ENCODE data around the gene ARHGAP30.

ARHGAP30 gene

GRCh38 chr1:161008869-161009510 lies 60.7 kb downstream of the ARHGAP30 start:
- no peak for DNase-seq

GRCh38 chr1:161007369-161007768 lies 62.3 kb downstream of the ARHGAP30 start:
- no peak for DNase-seq

- DNase-seq, result no peak
Observed at GRCh38 chr1:161006563-161006962, 63.1 kb downstream of the ARHGAP30 start.

- DNase-seq, result no peak
Observed at GRCh38 chr1:161001525-161001924, 68.2 kb downstream of the ARHGAP30 start.

- no peak for DNase-seq
Observed at GRCh38 chr1:161000736-161001480, 68.8 kb downstream of the ARHGAP30 start.

GRCh38 chr1:160999376-160999775 lies 70.3 kb downstream of the ARHGAP30 start:
- DNase-seq, result no peak

GRCh38 chr1:160997323-160998038 lies 72.2 kb downstream of the ARHGAP30 start:
- no peak for DNase-seq
